Caco-2 (cell line): ENCODE results near the gene ARV1. TPM values are rescaled to one million over a fixed set of nuclear protein-coding genes. Genes with fewer than 3 reads are reported as not detected.
A peak's percentile ranks its signal among the peaks of the same experiment; 100 is the strongest.

Experiments
- BruUV-seq: library from RNA; stranded (reverse); fragments of 400-500 nt; replicated peaks from 2 replicates; lab custom pipeline; 2021; lab: Mats Ljungman, UMichigan
- CTCF ChIA-PET: fragments of 300-600 bp; sonication (Branson Sonifier 250); formaldehyde crosslinking; loops from one replicate; lab custom pipeline; 2022; ENCODE audit warnings: antibody characterized with exemption; lab: Charles Lee
- POLR2A ChIA-PET: fragments of 300-600 bp; sonication (Branson Sonifier 250); formaldehyde crosslinking; loops from one replicate; lab custom pipeline; 2022; ENCODE audit warnings: antibody characterized with exemption; lab: Charles Lee
- DNase-seq, 2 experiments: peaks; one replicate each; pipeline versions ENCODE4 v3.0.0 to v3.0.0-alpha.2; 2020 to 2022
- H3K27me3 ChIP-seq: replicated peaks from 2 replicates; pipeline ENCODE4 v1.6.0; 2011; ENCODE audit warnings: low read length; ENCODE audit not compliant: control insufficient read depth, insufficient read depth
- H3K36me3 ChIP-seq: 2 replicates; pipeline ENCODE4 v1.5.1; 2011; ENCODE audit warnings: low read length; ENCODE audit not compliant: control insufficient read depth, insufficient read depth
- H3K4me1 ChIP-seq: fragments of 250-450 bp; sonication (Bioruptor Pico); 2 replicates; pipeline ENCODE4 v1.5.1; 2020; ENCODE audit warnings: mild to moderate bottlenecking
- H3K4me3 ChIP-seq: 2 replicates; pipeline ENCODE4 v1.5.1; 2011; ENCODE audit warnings: low read depth, mild to moderate bottlenecking, control low read depth, low read length
- H3K9me3 ChIP-seq: fragments of 250-450 bp; sonication (Bioruptor Pico); 2 replicates; pipeline ENCODE4 v1.5.1; 2020; ENCODE audit warnings: mild to moderate bottlenecking, moderate library complexity
- H3K27ac Mint-ChIP-seq: one replicate; pipeline ENCODE4 v1.8.0; 2022; ENCODE audit warnings: mixed read lengths; ENCODE audit not compliant: unreplicated experiment
- H3K27me3 Mint-ChIP-seq: one replicate; pipeline ENCODE4 v1.8.0; 2022; ENCODE audit warnings: mixed read lengths; ENCODE audit not compliant: insufficient read depth, unreplicated experiment
- H3K36me3 Mint-ChIP-seq: one replicate; pipeline ENCODE4 v1.8.0; 2022; ENCODE audit warnings: mild to moderate bottlenecking, mixed read lengths; ENCODE audit not compliant: insufficient read depth, unreplicated experiment
- H3K4me1 Mint-ChIP-seq: one replicate; pipeline ENCODE4 v1.8.0; 2022; ENCODE audit warnings: low read depth, mixed read lengths; ENCODE audit not compliant: unreplicated experiment
- H3K4me3 Mint-ChIP-seq: one replicate; pipeline ENCODE4 v1.8.0; 2022; ENCODE audit warnings: mild to moderate bottlenecking, moderate library complexity, mixed read lengths; ENCODE audit not compliant: unreplicated experiment
- H3K9me3 Mint-ChIP-seq: one replicate; pipeline ENCODE4 v1.8.0; 2022; ENCODE audit warnings: mixed read lengths; ENCODE audit not compliant: unreplicated experiment
- intact Hi-C: fragments of 100-400 bp; cut with micrococcal nuclease; formaldehyde crosslinking; loops from one replicate; pipeline ENCODE4 v1.10.0; 2022; ENCODE audit not compliant: unreplicated experiment
- total RNA-seq: library from RNA; stranded (reverse); gene quantifications from 2 replicates; pipeline ENCODE4 v1.2.3, GENCODE V29; 2022
- TF ChIP-seq, protein P1 (sequence below), 2 experiments: fragments of 200-600 bp in 1 of 2; IDR thresholded peaks; 1 replicate in 1 of 2; 2 replicates in 1 of 2; pipeline versions ENCODE4 v1.5.1 to v1.8.0; 2011 to 2022; ENCODE audit warnings: antibody characterized with exemption in 1 of 2, control low read depth in 1 of 2, inconsistent platforms in 1 of 2, low read depth in 1 of 2, low read length in 1 of 2, mild to moderate bottlenecking in 1 of 2, moderate library complexity in 1 of 2; ENCODE audit not compliant: insufficient read depth in 1 of 2, severe bottlenecking in 1 of 2, unreplicated experiment in 1 of 2

ARV1 gene
- total RNA-seq, 1 experiment from 2014 or later, result 9.8 TPM

DNA sequence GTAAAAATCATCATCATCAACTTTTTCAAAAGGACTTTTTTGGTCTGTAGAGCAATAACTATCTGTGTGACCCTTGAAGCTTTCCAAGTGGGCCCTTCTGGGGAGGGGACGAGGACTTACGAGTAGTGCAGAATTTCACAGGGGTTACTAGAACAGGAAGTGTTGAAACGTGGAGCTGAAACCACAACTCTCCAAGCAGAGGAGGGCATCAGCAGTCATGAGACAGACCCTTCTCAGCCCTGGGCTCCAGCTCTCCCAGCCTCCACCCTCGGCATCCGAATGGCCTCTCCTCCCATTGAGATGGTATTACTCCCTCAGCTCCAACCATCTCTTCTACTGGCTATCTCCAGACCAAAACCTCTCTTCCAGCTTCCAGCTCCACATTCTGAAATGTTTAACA lies 57.5 kb downstream of the ARV1 start:
- BruUV-seq, result no TSS peak
- no peak overlapping the region for H3K4me3 ChIP-seq
- no peak overlapping the region for H3K4me3 Mint-ChIP-seq
- TF ChIP-seq, protein P1, sequence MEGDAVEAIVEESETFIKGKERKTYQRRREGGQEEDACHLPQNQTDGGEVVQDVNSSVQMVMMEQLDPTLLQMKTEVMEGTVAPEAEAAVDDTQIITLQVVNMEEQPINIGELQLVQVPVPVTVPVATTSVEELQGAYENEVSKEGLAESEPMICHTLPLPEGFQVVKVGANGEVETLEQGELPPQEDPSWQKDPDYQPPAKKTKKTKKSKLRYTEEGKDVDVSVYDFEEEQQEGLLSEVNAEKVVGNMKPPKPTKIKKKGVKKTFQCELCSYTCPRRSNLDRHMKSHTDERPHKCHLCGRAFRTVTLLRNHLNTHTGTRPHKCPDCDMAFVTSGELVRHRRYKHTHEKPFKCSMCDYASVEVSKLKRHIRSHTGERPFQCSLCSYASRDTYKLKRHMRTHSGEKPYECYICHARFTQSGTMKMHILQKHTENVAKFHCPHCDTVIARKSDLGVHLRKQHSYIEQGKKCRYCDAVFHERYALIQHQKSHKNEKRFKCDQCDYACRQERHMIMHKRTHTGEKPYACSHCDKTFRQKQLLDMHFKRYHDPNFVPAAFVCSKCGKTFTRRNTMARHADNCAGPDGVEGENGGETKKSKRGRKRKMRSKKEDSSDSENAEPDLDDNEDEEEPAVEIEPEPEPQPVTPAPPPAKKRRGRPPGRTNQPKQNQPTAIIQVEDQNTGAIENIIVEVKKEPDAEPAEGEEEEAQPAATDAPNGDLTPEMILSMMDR (IDR thresholded peaks at IDR 0.05; ENCODE audit: insufficient read depth in 1 of 2, low read depth in 1 of 2, low read length in 1 of 2, severe bottlenecking in 1 of 2, unreplicated experiment in 1 of 2), result no peak
- peaks cover 18% of the 10 kb centered on the region for H3K36me3 Mint-ChIP-seq
- intact Hi-C loops, result no loop called here
- peak overlapping the region; percentile 25 for H3K27ac Mint-ChIP-seq
- H3K4me1 ChIP-seq, result peaks cover 39% of the 10 kb centered on the region
- ChIA-PET CTCF (interaction anchor here (2.8 kb wide), 1 partner anchor 56 kb away, joined by 9 read pairs; no protein-coding TSS in a partner anchor), POLR2A (no interaction called here)
- no peaks in the 10 kb centered on the region for H3K27me3 Mint-ChIP-seq
- DNase-seq, result no peak
- no peaks in the 10 kb centered on the region for H3K9me3 ChIP-seq
- peaks cover 32% of the 10 kb centered on the region for H3K4me1 Mint-ChIP-seq
- H3K27me3 ChIP-seq, result no peaks in the 10 kb centered on the region
- no peaks in the 10 kb centered on the region for H3K9me3 Mint-ChIP-seq
- no peaks in the 10 kb centered on the region; the same call in 1 of the 2 replicates for H3K36me3 ChIP-seq

DNA sequence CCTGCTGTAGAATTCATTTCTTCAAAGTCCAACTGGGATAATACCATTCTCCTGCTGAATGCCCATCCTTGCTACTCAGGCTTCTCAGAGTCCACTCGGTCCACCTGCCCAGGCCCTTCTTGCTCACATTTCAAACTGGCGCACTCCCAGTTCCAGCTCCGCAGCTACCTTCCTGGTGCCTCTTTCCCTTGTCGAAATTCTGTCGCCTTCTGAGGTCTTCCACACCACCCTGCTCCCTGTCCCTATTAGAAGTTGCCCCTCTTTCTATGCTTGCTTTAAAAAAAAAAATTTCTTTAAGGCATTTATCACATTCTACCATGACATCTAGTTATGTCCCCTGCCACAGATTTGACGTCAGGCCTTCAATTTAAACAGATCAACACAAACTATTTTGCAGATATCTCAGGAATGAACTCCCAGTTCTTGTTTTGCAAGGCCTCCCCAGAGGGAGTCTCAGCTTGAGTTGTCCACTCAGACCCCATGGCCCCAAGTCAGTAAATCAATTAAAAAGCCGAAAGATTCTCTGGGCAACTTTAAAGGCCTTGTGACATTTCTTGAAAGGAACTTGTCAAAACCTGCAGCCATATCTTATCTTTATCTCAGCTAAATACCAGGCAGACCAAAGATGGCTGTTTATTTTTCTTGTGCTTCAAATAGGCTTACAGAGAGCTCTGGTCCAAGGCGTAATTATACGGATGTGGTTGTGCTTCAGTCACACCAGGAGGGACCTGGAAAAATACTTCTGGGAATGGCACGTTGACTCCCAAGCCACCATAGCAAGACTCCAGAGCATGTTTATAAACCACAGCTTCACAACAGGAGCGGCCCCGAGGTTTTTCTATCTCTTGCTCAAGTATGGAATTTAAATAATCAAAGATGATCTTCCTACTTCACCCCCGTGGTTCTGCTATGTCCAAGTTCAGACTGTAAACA lies 59.0 kb downstream of the ARV1 start:
- CTCF ChIA-PET, result interaction anchor here (0.9 to 2.8 kb wide), 4 partner anchors 23 to 196 kb away, joined by 3 to 9 read pairs (median 3); no protein-coding TSS in a partner anchor
- H3K36me3 ChIP-seq, result no peaks in the 10 kb centered on the region; the same call in 1 of the 2 replicates
- Mint-ChIP-seq H3K4me1 (peaks cover 35% of the 10 kb centered on the region), H3K4me3 (peak overlapping the region; percentile 81), H3K9me3 (no peaks in the 10 kb centered on the region), H3K27ac (peak overlapping the region; percentile 67), H3K36me3 (peaks cover 18% of the 10 kb centered on the region), H3K27me3 (no peaks in the 10 kb centered on the region)
- H3K4me1 ChIP-seq, result peaks cover 37% of the 10 kb centered on the region
- H3K4me3 ChIP-seq, result no peak overlapping the region
- DNase-seq, result peak; percentile 78 to 80
- POLR2A ChIA-PET, result interaction anchor here (0.6 to 1.1 kb wide), 4 partner anchors 54 to 182 kb away, joined by 3 to 6 read pairs (median 3); partner anchors contain the start of gene C1orf198
- TF ChIP-seq, protein P1 (IDR thresholded peaks at IDR 0.05; ENCODE audit: insufficient read depth in 1 of 2, low read depth in 1 of 2, low read length in 1 of 2, severe bottlenecking in 1 of 2, unreplicated experiment in 1 of 2), result no peak
- no peaks in the 10 kb centered on the region for H3K27me3 ChIP-seq
- no peaks in the 10 kb centered on the region for H3K9me3 ChIP-seq
- intact Hi-C loops, result loop anchor here (1.0 to 2.0 kb wide), 4 partner anchors 55 to 196 kb away; no protein-coding TSS in a partner anchor
- BruUV-seq, result no TSS peak
